SU-DHL-6 (cell line): ENCODE measurements around the gene SLCO4A1.

Experiments used
- H2AFZ ChIP-seq: fragments of 200-600 bp; sonication (generic); 2 replicates; pipeline ENCODE4 v1.6.1; 2014; ENCODE audit warnings: low read depth, mild to moderate bottlenecking, moderate library complexity, mixed read lengths, antibody characterized with exemption, low read length; ENCODE audit not compliant: severe bottlenecking
- H3F3A ChIP-seq: fragments of 200-600 bp; shearing (Covaris generic); 2 replicates; pipeline ENCODE4 v1.6.0; 2016; ENCODE audit warnings: antibody characterized with exemption, mild to moderate bottlenecking; ENCODE audit not compliant: insufficient read depth
- H3K27ac ChIP-seq: fragments of 200-600 bp; sonication (generic); 2 replicates; pipeline ENCODE4 v1.5.1; 2016; ENCODE audit warnings: low read depth, mild to moderate bottlenecking, low read length, moderate library complexity, mixed read lengths
- H3K27me3 ChIP-seq: fragments of 200-600 bp; sonication (generic), shearing (Covaris generic); 2 replicates; pipeline ENCODE4 v1.6.0; 2014; ENCODE audit warnings: mild to moderate bottlenecking, low read length
- H3K36me3 ChIP-seq: fragments of 200-600 bp; sonication (generic); 2 replicates; pipeline ENCODE4 v1.6.1; 2014; ENCODE audit warnings: mild to moderate bottlenecking, low read length, mixed read lengths
- H3K4me2 ChIP-seq: fragments of 300-600, 200-600 bp; shearing (Covaris generic), sonication (generic); 2 replicates; pipeline ENCODE4 v1.6.0; 2014; ENCODE audit warnings: low read length, low read depth, mild to moderate bottlenecking; ENCODE audit not compliant: poor library complexity, severe bottlenecking
- H3K4me3 ChIP-seq: fragments of 200-600 bp; sonication (generic); 2 replicates; pipeline ENCODE4 v1.5.1; 2014; ENCODE audit warnings: antibody characterized with exemption, low read length, mild to moderate bottlenecking, mixed read lengths; ENCODE audit not compliant: insufficient read depth, poor library complexity, severe bottlenecking
- H3K79me2 ChIP-seq: fragments of 200-600 bp; sonication (generic); 2 replicates; pipeline ENCODE4 v1.6.1; 2014; ENCODE audit warnings: mild to moderate bottlenecking, low read length, moderate library complexity; ENCODE audit not compliant: insufficient read depth
- H3K9ac ChIP-seq: fragments of 200-600 bp; sonication (generic); 2 replicates; pipeline ENCODE4 v1.7.0; 2014; ENCODE audit warnings: mild to moderate bottlenecking, low read length
- H3K9me2 ChIP-seq: fragments of 200-600 bp; sonication (generic); replicated peaks from 2 replicates; pipeline ENCODE4 v1.6.1; 2014; ENCODE audit warnings: low read length; ENCODE audit not compliant: insufficient read depth
- H3K9me3 ChIP-seq: fragments of 200-600 bp; sonication (generic); 2 replicates; pipeline ENCODE4 v1.6.1; 2014; ENCODE audit warnings: low read length, mixed read lengths; ENCODE audit not compliant: insufficient read depth
- H4K20me1 ChIP-seq: fragments of 200-600 bp; sonication (generic); 2 replicates; pipeline ENCODE4 v1.6.1; 2014; ENCODE audit warnings: low read depth, mild to moderate bottlenecking, antibody characterized with exemption, low read length, moderate library complexity, mixed read lengths
- EZH2phosphoT487 ChIP-seq: fragments of 200-600 bp; sonication (generic), shearing (Covaris generic); conservative IDR thresholded peaks from 2 replicates; pipeline ENCODE4 v1.6.1; 2018; ENCODE audit warnings: mild to moderate bottlenecking, antibody characterized with exemption, low read length, moderate library complexity, mixed read lengths
- TF ChIP-seq, protein P1 (sequence below): fragments of 200-600 bp; sonication (generic); IDR thresholded peaks from one replicate; pipeline ENCODE4 v1.5.1; 2017; ENCODE audit warnings: antibody characterized with exemption, mild to moderate bottlenecking, low read length, moderate library complexity; ENCODE audit not compliant: insufficient read depth, poor library complexity, severe bottlenecking

The SLCO4A1 gene

DNA sequence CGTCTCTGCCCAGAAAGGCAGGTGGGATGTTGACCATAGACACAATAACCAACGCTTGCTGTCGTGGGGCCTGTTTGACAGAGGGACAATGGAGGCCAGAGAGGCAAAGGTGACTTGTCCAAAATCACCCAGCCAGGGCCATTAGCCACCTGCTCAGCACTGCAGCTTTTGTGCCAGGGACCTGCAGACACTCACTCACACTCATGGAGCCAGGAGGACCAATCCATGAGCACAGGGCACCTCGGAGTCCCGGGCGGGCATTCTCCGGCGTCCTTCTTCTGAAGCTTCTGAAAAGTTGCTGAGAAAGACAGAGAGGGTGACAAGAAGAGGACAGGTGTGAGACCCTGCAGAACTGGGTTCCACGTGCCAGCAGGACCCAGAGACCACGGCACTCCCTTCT lies 45.4 kb upstream of the SLCO4A1 start:
- Histone ChIP-seq H3K36me3 (no peaks in the 10 kb centered on the region), H2AFZ (no peak overlapping the region), H3K9me3 (no peaks in the 10 kb centered on the region), H3K27ac (no peak overlapping the region), H3K9me2 (no peaks in the 10 kb centered on the region), H3K4me2 (no peak overlapping the region), H3K27me3 (no peaks in the 10 kb centered on the region; the same call in 1 of the 2 replicates), H4K20me1 (no peaks in the 10 kb centered on the region), H3F3A (no peaks in the 10 kb centered on the region), H3K79me2 (no peaks in the 10 kb centered on the region), H3K4me3 (no peak overlapping the region), H3K9ac (no peak overlapping the region)
- TF ChIP-seq EZH2phosphoT487: no peak
- TF ChIP-seq, protein P1, sequence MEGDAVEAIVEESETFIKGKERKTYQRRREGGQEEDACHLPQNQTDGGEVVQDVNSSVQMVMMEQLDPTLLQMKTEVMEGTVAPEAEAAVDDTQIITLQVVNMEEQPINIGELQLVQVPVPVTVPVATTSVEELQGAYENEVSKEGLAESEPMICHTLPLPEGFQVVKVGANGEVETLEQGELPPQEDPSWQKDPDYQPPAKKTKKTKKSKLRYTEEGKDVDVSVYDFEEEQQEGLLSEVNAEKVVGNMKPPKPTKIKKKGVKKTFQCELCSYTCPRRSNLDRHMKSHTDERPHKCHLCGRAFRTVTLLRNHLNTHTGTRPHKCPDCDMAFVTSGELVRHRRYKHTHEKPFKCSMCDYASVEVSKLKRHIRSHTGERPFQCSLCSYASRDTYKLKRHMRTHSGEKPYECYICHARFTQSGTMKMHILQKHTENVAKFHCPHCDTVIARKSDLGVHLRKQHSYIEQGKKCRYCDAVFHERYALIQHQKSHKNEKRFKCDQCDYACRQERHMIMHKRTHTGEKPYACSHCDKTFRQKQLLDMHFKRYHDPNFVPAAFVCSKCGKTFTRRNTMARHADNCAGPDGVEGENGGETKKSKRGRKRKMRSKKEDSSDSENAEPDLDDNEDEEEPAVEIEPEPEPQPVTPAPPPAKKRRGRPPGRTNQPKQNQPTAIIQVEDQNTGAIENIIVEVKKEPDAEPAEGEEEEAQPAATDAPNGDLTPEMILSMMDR: no peak

DNA sequence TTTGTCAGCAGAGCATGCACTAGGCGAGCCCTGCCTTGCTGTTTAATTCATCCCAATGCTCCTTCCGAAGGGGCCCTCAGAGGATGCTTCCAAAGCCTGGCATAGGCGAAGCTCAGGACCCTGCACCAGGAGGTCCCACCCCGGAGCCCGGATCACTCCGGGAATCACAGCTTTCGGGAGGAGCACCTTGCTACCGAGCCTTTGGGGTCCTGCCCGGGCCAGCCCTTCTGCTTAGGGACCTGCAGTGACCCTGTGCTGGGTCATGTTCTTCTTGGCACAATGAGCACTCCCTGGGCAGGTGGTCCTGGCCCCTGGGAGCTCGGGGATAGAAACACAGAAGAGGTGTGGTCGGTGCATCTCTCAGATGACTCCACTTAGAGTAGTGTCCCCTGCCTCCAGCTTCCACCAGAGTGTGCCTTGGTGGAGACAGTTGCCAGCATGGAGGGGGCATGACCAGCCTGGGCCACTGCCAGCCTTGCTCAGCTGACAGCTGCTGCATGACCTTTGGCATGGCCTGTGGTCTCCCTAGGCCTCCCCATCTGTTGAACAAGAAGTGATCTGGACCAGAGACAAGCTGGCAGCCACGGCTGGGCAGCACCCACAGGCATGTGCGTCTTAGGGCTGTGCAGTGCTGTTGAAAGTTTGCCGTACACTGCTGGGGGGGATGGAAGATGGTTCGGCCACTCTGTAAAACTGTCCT lies 44.7 kb upstream of the SLCO4A1 start:
- Histone ChIP-seq H3K9me3 (no peaks in the 10 kb centered on the region), H3F3A (no peaks in the 10 kb centered on the region), H3K4me3 (no peak overlapping the region), H3K9me2 (no peaks in the 10 kb centered on the region), H3K9ac (no peak overlapping the region), H4K20me1 (no peaks in the 10 kb centered on the region), H3K36me3 (no peaks in the 10 kb centered on the region), H3K27ac (no peak overlapping the region), H3K27me3 (no peaks in the 10 kb centered on the region; the same call in 1 of the 2 replicates), H2AFZ (no peak overlapping the region), H3K4me2 (no peak overlapping the region), H3K79me2 (no peaks in the 10 kb centered on the region)
- TF ChIP-seq EZH2phosphoT487: no peak
- TF ChIP-seq, protein P1: no peak

DNA sequence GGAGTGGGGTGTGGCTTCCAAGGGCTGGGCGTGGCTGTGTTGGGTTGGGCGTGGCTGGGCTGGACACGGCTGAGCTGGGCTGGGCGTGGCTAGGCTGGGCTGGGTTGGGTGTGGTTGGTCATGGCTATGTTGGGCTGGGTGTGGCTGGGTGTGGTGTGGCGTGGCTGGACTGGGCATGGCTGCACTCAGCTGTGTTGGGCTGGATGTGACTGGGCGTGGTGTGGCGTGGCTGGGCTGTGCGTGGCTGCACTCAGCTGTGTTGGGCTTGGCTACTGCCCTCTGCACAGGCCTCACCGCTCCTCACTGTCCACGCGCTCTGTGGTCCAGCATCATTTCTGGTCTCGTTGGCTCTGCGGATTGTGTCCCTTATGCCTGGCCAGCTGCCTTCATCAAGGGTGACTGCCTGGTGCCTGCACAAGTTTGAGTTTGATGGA lies 43.5 kb upstream of the SLCO4A1 start:
- H3K27me3 ChIP-seq: no peaks in the 10 kb centered on the region; the same call in 1 of the 2 replicates
- H3K9me3 ChIP-seq: no peaks in the 10 kb centered on the region
- no peaks in the 10 kb centered on the region for H3K79me2 ChIP-seq
- no peak overlapping the region for H3K27ac ChIP-seq
- H3K36me3 ChIP-seq: no peaks in the 10 kb centered on the region
- H3K9me2 ChIP-seq: no peaks in the 10 kb centered on the region
- H3K9ac ChIP-seq: no peak overlapping the region
- no peaks in the 10 kb centered on the region for H4K20me1 ChIP-seq
- no peaks in the 10 kb centered on the region for H3F3A ChIP-seq
- H2AFZ ChIP-seq: no peak overlapping the region
- TF ChIP-seq EZH2phosphoT487: no peak
- TF ChIP-seq, protein P1: no peak
- no peak overlapping the region for H3K4me3 ChIP-seq
- no peak overlapping the region for H3K4me2 ChIP-seq
